ENCODE results near the gene C3orf18. TPM values are rescaled to one million over a fixed set of nuclear protein-coding genes. Genes with fewer than 3 reads are reported as not detected.

Gene C3orf18
- polyA plus RNA-seq, 1 of the 3 experiments (the other 2 are of a cell fraction), result 19.7 TPM

DNA sequence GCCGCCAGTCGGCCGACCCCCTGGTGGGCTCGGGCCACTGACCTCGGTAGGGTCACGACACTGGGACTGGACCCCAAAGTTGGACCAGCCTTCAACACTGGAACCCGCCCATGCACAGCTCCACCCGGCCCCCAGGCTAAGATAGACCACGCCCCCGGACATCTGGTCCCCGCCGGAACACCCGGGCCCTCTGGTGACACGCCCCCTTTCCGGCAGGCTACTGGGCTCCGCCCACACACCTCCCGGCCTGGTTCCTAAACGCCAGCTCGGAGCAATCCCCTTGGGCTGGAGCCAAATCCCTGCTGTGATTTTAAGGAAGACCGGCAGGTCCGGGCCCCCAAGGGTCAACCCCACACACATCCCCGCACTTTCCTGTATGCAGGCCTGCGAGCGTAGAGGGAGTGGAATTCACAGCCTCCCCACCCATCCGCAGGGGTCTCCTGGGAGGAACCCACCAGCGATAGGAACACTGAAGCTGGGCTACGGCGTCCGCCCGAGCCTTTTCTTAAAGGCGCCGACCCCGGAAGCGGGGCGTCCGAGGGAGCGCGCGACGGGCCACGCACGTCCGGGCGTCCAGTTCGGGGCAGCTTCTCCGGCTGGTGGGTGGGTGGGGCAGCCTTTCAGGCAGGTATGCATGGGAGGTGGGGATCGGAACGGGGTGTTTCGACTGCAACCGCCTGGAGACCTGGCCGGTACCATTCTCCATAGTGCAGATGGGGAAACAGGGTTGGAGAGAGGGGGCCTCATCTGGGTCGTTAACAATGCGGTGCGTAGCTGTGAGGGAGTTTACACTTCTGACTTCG is 1.6 kb upstream of the C3orf18 start, which contains the start of gene HEMK1 (continued):
- TF ChIP-seq, protein P1, sequence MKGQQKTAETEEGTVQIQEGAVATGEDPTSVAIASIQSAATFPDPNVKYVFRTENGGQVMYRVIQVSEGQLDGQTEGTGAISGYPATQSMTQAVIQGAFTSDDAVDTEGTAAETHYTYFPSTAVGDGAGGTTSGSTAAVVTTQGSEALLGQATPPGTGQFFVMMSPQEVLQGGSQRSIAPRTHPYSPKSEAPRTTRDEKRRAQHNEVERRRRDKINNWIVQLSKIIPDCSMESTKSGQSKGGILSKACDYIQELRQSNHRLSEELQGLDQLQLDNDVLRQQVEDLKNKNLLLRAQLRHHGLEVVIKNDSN (IDR thresholded peaks at IDR 0.05; ENCODE audit: borderline replicate concordance, low read depth), result peak; percentile 54
- no peak for TF ChIP-seq NRF1 (IDR thresholded peaks at IDR 0.05; ENCODE audit: low read depth, low read length)
- no peak for TF ChIP-seq RCOR1 (IDR thresholded peaks at IDR 0.05; ENCODE audit: low read length)
- TF ChIP-seq, protein P2, sequence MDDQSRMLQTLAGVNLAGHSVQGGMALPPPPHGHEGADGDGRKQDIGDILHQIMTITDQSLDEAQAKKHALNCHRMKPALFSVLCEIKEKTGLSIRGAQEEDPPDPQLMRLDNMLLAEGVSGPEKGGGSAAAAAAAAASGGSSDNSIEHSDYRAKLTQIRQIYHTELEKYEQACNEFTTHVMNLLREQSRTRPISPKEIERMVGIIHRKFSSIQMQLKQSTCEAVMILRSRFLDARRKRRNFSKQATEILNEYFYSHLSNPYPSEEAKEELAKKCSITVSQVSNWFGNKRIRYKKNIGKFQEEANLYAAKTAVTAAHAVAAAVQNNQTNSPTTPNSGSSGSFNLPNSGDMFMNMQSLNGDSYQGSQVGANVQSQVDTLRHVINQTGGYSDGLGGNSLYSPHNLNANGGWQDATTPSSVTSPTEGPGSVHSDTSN (IDR thresholded peaks at IDR 0.05), result 0 out of 2 replicates have a peak, but pooled peaks have one; percentile 28
- TF ChIP-seq, protein P3, sequence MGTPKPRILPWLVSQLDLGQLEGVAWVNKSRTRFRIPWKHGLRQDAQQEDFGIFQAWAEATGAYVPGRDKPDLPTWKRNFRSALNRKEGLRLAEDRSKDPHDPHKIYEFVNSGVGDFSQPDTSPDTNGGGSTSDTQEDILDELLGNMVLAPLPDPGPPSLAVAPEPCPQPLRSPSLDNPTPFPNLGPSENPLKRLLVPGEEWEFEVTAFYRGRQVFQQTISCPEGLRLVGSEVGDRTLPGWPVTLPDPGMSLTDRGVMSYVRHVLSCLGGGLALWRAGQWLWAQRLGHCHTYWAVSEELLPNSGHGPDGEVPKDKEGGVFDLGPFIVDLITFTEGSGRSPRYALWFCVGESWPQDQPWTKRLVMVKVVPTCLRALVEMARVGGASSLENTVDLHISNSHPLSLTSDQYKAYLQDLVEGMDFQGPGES (IDR thresholded peaks at IDR 0.05; ENCODE audit: low read depth, low read length), result no peak
- peak; percentile 85 for TF ChIP-seq TAF1 (IDR thresholded peaks at IDR 0.05; ENCODE audit: borderline replicate concordance, low read depth, low read length)
- TF ChIP-seq SIN3A (IDR thresholded peaks at IDR 0.05; ENCODE audit: borderline replicate concordance, low read depth, low read length), result peak; percentile 77
- TF ChIP-seq, protein P4, sequence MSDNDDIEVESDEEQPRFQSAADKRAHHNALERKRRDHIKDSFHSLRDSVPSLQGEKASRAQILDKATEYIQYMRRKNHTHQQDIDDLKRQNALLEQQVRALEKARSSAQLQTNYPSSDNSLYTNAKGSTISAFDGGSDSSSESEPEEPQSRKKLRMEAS (IDR thresholded peaks at IDR 0.05; ENCODE audit: low read depth), result peak; percentile 71
- TF ChIP-seq NFIC (IDR thresholded peaks at IDR 0.05; ENCODE audit: borderline replicate concordance), result peak; percentile 80
- TF ChIP-seq FOXM1 (IDR thresholded peaks at IDR 0.05; ENCODE audit: low read depth), result no peak
- peak; percentile 59; the same call in 1 of the 2 replicates for TF ChIP-seq POLR2AphosphoS5 (IDR thresholded peaks at IDR 0.05; ENCODE audit: low read depth, low read length)
- no peak for TF ChIP-seq RAD21 (IDR thresholded peaks at IDR 0.05; ENCODE audit: low read length)
- TF ChIP-seq, protein P5, sequence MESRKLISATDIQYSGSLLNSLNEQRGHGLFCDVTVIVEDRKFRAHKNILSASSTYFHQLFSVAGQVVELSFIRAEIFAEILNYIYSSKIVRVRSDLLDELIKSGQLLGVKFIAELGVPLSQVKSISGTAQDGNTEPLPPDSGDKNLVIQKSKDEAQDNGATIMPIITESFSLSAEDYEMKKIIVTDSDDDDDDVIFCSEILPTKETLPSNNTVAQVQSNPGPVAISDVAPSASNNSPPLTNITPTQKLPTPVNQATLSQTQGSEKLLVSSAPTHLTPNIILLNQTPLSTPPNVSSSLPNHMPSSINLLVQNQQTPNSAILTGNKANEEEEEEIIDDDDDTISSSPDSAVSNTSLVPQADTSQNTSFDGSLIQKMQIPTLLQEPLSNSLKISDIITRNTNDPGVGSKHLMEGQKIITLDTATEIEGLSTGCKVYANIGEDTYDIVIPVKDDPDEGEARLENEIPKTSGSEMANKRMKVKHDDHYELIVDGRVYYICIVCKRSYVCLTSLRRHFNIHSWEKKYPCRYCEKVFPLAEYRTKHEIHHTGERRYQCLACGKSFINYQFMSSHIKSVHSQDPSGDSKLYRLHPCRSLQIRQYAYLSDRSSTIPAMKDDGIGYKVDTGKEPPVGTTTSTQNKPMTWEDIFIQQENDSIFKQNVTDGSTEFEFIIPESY (IDR thresholded peaks at IDR 0.05; ENCODE audit: borderline replicate concordance, low read depth), result 0 out of 2 replicates have a peak, but pooled peaks have one; percentile 25
- TF ChIP-seq ELF1 (IDR thresholded peaks at IDR 0.05), result peak; percentile 92

DNA sequence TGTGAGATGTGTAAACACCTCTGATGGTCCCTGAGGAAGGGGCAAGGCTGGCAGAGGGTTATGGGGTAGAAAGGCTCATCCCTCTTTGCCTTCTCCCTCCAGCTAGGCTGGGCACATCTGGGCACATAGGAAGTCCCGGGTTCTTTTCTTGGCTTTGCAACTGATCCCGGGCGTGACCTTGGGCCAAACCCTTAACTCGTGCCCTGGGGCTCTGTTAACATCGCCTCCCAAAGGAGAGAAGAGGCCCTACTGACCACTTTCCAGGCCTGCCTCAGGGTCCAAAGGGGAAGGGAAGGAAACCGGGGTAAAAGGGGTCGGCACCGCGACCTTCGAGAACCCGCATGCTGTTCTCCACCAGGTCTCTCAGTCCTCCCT is 549 bp downstream of the C3orf18 start:
- POLR2A ChIA-PET, result interaction anchor here (0.6 to 1.2 kb wide), 4 partner anchors 136 to 933 kb away, joined by 3 to 4 read pairs (median 4); no protein-coding TSS in a partner anchor

More for the DNA sequence above, 549 bp downstream of the C3orf18 start:
- H3K27ac ChIP-seq (ENCODE audit: low read depth in 2 of 2, low read length in 1 of 2), result no peak overlapping the region
- H3K4me1 ChIP-seq (ENCODE audit: control insufficient read depth in 1 of 2, insufficient read depth in 2 of 2, low read depth in 1 of 2, low read length in 1 of 2), result peaks cover 0 to 22% of the 10 kb centered on the region in 2 experiments; a peak in 1 of 4 replicates
- peak overlapping the region; percentile 95 for H2AFZ ChIP-seq (ENCODE audit: low read depth)
- H4K20me1 ChIP-seq (ENCODE audit: insufficient read depth), result no peaks in the 10 kb centered on the region
- H3F3A ChIP-seq (replicated peaks; ENCODE audit: insufficient read depth), result no peaks in the 10 kb centered on the region
- H3K27me3 ChIP-seq (ENCODE audit: insufficient read depth), result no peaks in the 10 kb centered on the region
- H3K9me3 ChIP-seq, result no peaks in the 10 kb centered on the region
- DNase-seq, result no peak
- H3K4me2 ChIP-seq, result peak overlapping the region; percentile 92
- no peaks in the 10 kb centered on the region for H3K9me2 ChIP-seq
- peaks cover 9% of the 10 kb centered on the region for H3K79me2 ChIP-seq (ENCODE audit: insufficient read depth)
- no peaks in the 10 kb centered on the region for H3K36me3 ChIP-seq (replicated peaks in 1 of 2; ENCODE audit: control insufficient read depth in 1 of 2, insufficient read depth in 2 of 2, low read length in 1 of 2)
- peak overlapping the region; percentile 70 for H3K9ac ChIP-seq
- CTCF ChIA-PET, result interaction anchor here (0.7 to 31.2 kb wide), 7 partner anchors 10 to 816 kb away, joined by 3 to 648 read pairs (median 6); partner anchors contain the start of genes CISH and MAPKAPK3
- WGBS (ENCODE audit: low lambda C conversion rate), result 23% methylated on average over 10 of the region's 11 CpGs
- peak overlapping the region; percentile 57 to 81 for H3K4me3 ChIP-seq (ENCODE audit: low read depth in 2 of 2, low read length in 1 of 2)
- TF ChIP-seq TCF12 (IDR thresholded peaks at IDR 0.05), result no peak
- TF ChIP-seq CHD2 (IDR thresholded peaks at IDR 0.05; ENCODE audit: low read length, partially characterized antibody), result no peak
- TF ChIP-seq FOXJ3 (CRISPR knock-in tag; IDR thresholded peaks at IDR 0.05), result no peak
- TF ChIP-seq, protein P5 (IDR thresholded peaks at IDR 0.05; ENCODE audit: borderline replicate concordance, low read depth), result no peak
- TF ChIP-seq RFX5 (IDR thresholded peaks at IDR 0.05; ENCODE audit: low read length), result no peak
- TF ChIP-seq, protein P6, sequence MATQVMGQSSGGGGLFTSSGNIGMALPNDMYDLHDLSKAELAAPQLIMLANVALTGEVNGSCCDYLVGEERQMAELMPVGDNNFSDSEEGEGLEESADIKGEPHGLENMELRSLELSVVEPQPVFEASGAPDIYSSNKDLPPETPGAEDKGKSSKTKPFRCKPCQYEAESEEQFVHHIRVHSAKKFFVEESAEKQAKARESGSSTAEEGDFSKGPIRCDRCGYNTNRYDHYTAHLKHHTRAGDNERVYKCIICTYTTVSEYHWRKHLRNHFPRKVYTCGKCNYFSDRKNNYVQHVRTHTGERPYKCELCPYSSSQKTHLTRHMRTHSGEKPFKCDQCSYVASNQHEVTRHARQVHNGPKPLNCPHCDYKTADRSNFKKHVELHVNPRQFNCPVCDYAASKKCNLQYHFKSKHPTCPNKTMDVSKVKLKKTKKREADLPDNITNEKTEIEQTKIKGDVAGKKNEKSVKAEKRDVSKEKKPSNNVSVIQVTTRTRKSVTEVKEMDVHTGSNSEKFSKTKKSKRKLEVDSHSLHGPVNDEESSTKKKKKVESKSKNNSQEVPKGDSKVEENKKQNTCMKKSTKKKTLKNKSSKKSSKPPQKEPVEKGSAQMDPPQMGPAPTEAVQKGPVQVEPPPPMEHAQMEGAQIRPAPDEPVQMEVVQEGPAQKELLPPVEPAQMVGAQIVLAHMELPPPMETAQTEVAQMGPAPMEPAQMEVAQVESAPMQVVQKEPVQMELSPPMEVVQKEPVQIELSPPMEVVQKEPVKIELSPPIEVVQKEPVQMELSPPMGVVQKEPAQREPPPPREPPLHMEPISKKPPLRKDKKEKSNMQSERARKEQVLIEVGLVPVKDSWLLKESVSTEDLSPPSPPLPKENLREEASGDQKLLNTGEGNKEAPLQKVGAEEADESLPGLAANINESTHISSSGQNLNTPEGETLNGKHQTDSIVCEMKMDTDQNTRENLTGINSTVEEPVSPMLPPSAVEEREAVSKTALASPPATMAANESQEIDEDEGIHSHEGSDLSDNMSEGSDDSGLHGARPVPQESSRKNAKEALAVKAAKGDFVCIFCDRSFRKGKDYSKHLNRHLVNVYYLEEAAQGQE (IDR thresholded peaks at IDR 0.05; ENCODE audit: low read depth, low read length), result no peak
